Effector CD4-positive, alpha-beta T cell (primary cell): ENCODE measurements around the gene ERMARD.
"Not testable (repeated sequence)": the region's sequence is repeated elsewhere in the genome, so short reads cannot be mapped to it uniquely, and the experiment has no call there.

ENCODE experiments used
- DNase-seq: peaks from one replicate; pipeline ENCODE4 v3.0.0-alpha.2; 2020

The ERMARD gene

GRCh38 chr6:169738204-169738975, 13.0 kb upstream of the ERMARD start:
- DNase-seq = no peak

DNA sequence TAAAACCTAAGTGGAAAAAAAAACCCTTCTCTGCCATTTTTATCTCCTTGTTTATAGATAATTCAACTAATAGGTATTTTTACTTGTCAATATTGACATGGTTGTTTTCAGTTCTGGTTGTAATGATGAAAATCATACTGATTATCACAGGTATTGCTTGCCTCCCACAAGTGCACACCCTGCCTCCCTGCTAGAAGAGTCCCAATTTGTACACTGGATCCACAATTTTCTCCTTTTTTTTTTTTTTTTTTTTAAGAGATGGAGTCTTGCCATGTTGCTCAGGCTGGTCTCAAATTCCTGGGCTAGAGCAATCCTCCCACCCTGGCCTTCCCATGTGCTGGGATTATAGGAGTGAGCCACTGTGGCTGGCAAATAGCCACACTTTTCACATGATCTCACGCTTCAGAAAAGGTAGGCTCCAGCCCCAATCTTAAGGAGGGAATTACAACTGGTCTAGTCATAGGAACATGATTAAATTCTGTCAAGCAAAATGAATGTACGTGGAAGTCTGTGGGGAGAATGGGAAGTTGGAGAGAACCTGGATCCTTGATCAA, 12.4 kb upstream of the ERMARD start:
- no peak for DNase-seq

DNA sequence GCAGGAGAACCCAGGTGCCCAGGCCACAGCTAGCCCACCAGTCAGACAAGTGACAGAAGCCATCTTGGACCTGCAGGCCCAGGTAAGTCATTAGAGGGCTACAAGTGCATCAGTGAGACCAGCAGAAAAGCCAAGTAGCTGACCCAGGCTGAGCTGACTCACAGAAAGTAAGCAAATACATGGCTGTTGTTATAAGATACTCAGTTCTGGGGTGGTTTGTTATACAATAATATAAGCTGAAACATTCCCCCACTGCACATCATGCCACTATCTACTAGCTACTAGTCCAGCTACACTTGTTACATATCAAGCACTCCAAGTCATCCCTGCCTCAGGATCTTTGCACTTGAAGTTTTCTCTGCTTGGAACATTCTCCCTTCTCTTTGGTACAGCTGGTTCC, 10.1 kb upstream of the ERMARD start:
- DNase-seq = no peak

GRCh38 chr6:169745405-169745804, 6.0 kb upstream of the ERMARD start:
- no peak for DNase-seq

- no peak for DNase-seq
Measured at GRCh38 chr6:169746556-169746955, 4.9 kb upstream of the ERMARD start.

- no peak for DNase-seq
Measured at GRCh38 chr6:169752074-169752623, 727 bp downstream of the ERMARD start.

- no peak for DNase-seq
Measured at GRCh38 chr6:169755162-169755561, 3.7 kb downstream of the ERMARD start.

- no peak for DNase-seq
Measured at GRCh38 chr6:169763308-169763707, 11.9 kb downstream of the ERMARD start.

GRCh38 chr6:169763881-169764280, 12.5 kb downstream of the ERMARD start:
- DNase-seq = no peak

GRCh38 chr6:169765789-169766188, 14.4 kb downstream of the ERMARD start:
- DNase-seq = not testable (repeated sequence)

DNA sequence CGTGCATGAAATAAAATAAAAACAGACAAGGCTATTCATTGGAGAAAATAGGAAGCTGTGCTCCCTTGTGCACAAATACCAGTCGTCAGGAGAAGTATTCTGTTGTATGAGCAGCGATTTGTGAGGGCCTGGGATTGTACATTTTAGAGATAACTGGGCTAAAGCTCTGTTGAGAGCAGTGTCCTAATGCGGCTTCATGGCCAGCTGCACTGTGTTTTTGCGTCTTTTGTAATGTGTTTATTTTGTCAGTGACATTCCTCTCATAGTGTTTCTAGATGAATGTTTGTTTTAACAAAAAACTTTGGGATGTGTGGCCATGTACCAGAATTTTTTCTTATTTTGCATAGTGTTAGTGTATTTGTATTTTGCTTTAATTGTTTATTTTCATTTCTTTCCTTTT, 14.8 kb downstream of the ERMARD start:
- no peak for DNase-seq

DNA sequence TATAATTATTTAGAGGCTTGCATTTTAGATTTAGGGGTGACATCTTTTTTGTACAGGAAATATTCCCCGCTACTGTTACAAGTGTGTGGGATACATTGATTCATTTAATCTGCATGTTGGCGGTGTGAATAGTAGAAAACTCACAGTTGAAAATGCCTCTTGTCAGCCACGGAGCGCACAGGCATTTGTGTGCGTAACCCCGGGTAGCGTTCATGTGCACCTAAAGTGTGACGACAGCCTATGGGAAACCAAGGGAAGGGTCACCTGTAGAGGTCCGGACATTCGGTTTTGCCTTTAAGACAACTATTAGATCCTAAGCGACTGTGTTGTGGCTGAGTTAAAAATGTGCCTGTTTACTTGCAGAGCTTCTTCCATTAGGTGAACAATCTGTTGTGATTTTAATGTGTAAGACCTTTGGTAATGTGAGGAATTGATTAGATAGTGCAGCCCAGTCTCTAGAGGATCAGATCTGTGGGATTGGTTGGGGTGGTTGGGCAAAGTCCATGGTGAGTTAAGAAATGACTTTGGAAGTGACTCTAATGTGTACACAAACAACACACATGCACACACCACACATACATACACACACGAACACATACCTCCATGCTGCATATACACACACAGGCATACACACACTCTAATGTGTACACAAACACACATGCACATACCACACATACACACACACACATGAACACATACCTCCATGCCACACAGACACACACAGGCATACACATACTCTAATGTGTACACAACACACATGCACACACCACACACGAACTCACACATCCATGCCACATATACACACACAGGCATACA, 15.7 kb downstream of the ERMARD start:
- DNase-seq = no peak

DNA sequence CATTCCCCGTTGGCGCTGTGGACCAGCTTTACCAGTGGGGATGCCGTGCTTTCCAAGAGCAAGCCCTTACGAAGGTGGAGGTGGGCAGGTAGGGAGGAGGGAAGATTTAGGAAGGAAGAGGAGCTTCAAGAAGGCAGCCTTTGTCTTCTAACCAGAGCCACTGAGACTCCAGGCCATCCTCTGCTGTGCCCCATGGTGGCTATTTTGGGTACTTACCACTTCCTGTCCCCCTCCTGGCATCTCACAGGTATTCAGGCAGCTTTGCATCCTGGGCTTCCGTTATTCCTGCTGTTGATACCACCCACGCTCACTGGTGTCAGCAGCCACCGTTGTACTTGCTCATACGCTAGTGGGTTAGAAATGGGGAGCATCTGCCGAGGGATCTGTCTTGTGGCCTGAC, 22.9 kb downstream of the ERMARD start:
- no peak for DNase-seq

DNA sequence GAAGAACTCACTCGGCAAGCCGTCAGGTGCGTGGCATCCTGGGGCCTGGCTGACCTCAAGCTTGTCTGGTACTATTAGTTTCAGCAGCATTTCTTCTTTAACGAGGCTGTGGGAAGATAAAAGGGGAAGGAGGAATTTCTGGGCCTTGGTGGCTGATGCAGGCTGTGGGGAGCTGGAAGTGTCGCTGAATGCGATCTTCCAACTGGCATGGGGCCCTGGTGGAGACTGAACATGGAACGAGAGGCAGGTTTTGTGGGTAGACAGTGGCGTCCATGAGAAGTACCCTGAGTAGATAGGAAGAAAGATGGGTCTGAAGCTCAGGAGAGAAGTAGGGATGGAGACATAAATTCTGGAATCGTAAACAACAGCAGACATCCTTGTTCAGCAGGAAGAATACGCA, 23.9 kb downstream of the ERMARD start:
- DNase-seq = no peak

DNA sequence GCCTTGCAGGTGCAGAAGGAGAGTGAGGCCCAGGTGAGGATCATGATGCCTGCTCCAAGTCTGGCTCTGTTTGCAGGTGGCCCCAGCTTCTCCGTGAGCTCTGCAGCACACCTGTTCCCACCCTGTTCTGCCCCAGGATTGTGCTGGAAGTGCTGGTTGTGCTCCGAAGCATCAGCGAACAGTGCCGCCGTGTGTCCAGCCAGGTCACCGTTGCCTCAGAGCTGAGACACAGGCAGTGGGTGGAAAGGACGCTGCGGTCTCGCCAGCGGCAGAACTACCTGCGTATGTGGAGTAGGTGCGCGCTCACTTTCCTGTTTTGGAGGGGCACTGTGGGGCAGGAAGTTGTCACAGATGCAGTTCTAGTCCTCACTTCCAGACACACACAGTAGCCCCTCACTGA, 25.0 kb downstream of the ERMARD start:
- no peak for DNase-seq

GRCh38 chr6:169777896-169778295, 26.5 kb downstream of the ERMARD start:
- no peak for DNase-seq

DNA sequence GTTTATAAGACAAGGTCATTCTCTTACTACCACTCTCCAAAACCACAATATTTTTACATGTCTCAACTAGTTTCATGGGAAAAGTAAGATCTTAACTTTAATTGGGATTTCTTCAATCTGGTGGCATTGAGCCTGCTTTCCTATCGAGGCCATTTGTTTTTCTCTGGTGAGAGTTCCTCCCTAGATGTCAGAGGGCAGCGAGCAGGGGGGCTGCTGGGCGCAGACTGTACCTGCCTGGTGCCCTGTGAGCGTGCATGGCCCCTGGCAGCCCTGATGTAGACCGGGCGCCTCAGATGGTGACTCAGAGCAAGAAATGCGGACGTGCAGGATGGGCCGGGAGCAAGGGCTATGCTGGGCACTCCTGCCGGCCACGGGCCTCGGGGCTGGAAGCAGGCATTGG, 27.2 kb downstream of the ERMARD start:
- no peak for DNase-seq

DNA sequence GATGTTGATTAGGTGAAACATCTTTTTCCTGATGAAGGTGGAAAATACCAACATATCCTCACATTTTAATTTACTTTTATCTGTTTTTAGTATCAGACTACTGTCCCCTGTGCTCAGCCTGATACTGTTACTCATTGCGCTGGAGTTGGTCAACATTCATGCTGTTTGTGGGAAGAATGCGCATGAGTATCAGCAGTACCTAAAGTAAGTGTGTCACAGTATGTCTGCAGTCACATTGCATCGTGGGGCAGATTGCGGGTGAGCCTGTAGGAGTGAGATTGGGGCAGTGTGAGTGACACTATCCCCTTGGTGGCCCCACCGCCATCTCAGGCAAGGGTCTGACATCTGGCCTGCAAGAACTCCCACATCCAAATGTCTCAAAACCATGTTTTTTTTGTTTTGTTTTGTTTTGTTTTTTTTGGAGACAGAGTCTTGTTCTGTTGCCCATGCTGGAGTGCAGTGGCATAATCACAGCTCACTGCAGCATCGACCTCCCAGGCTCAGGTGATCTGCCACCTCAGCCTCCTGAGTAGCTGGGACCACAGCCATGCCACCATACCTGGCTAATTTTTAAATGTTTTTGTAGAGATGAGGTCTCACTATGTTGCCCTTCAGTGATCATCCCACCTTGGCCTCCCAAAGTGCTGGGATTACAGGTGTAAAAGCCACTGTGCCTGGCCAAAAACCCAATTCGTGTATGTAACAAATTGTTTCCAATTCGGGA, 27.8 kb downstream of the ERMARD start:
- no peak for DNase-seq

GRCh38 chr6:169779896-169780295, 28.5 kb downstream of the ERMARD start:
- DNase-seq = no peak

GRCh38 chr6:169780571-169781091, 29.2 kb downstream of the ERMARD start:
- DNase-seq = no peak

GRCh38 chr6:169782966-169783365, 31.5 kb downstream of the ERMARD start:
- DNase-seq = no peak

GRCh38 chr6:169783401-169783800, 32.0 kb downstream of the ERMARD start:
- no peak for DNase-seq
